ENCODE measurements around the gene RABGAP1L.

DNA sequence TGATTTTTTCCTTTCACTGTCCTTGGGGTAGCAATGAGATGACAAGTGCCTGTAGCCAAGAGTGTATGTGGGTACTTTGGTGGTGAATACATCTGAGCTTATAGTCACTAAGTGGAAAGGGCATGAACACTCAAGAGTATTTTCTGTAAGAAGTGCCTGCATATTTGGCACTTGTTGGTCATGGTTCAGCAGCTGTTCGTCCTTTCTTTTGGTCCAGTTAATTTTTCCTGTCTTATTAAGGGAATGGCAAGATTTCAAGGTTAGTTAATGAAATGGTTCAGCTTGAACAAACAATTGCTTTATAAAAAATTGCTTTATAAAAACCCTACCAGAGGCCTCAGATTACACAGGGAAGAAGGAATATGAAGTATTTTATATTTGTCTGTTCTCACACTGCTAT lies 239.9 kb downstream of the RABGAP1L start:
- no peak for TF ChIP-seq POLR2A (IDR thresholded peaks at IDR 0.05; ENCODE audit: low read depth, low read length)
- no peak for TF ChIP-seq POLR2AphosphoS5 (IDR thresholded peaks at IDR 0.05; ENCODE audit: low read depth, low read length)
- TF ChIP-seq TAF1 (IDR thresholded peaks at IDR 0.05; ENCODE audit: borderline replicate concordance, low read depth, low read length) = no peak

Data from GM12892 (cell line).